ENCODE data around the gene SYT17. TPM values are rescaled to one million over a fixed set of nuclear protein-coding genes. Genes with fewer than 3 reads are reported as not detected.

The SYT17 gene
- total RNA-seq, 1 experiment from 2014 or later, result 10.3 TPM

DNA sequence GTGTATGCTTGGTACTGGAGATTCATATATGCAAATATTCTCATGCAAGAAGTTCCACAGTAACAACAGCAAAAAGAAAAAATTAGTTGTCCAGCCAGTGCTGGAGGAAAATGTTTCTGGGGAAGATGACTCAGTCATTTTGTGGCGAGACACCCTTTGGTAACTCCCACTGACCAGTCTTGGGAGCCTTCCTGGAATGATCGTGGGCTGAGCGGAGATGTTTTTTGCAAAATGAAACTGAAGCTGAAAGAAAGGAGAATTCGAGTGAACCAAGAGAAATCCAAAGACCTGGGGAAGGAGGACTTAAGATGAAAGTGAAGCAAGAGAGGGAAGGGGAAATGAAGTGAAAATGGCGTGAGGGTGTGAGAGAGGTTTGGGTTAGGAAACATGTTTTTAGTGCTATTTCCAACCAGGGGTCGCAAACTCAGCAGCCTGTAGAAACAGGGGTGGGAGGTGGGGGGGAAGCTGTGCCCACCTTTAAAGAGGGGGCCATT, 49.1 kb upstream of the SYT17 start (continued):
- TF ChIP-seq, protein P1, sequence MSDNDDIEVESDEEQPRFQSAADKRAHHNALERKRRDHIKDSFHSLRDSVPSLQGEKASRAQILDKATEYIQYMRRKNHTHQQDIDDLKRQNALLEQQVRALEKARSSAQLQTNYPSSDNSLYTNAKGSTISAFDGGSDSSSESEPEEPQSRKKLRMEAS (IDR thresholded peaks at IDR 0.05), result no peak; the same call in 1 of the 2 replicates
- TF ChIP-seq CBX3 (IDR thresholded peaks at IDR 0.05; ENCODE audit: low read depth), result peak; percentile 63; the same call in 1 of the 2 replicates

DNA sequence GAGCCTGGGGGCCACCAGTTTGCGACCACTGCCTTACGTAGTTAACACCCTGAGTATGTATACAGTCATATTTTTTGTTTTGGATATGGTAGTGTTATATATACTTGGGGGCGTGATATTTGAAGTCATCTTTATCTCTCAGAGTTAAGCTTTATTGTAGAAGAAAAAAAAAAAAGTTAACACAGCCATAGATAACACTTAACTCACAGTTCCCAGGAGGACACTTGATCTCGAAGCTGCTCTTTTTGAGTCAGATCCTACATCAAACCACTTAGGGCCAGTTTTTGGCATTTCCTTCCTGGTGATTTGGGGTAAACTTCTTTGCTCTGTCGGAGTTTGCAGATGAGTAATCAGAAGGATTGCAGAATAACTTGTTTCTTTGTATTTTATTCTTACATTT, 48.5 kb upstream of the SYT17 start:
- no peaks in the 10 kb centered on the region for H3K9me3 ChIP-seq (ENCODE audit: control insufficient read depth in 1 of 2, insufficient read depth in 1 of 2, low read depth in 1 of 2, low read length in 2 of 2)
- H3K27ac ChIP-seq (ENCODE audit: low read depth, low read length), result peak overlapping the region; percentile 77; the same call in 1 of the 2 replicates
- H3K9me2 ChIP-seq (ENCODE audit: insufficient read depth), result no peaks in the 10 kb centered on the region
- RAD21 ChIA-PET (ENCODE audit: low non-redundant PET in 1 of 2, low total read pairs in 2 of 2, uncharacterized antibody in 2 of 2, unreplicated experiment in 2 of 2), result no interaction called here
- POLR2A ChIA-PET, result interaction anchor here (0.6 to 3.0 kb wide), 3 partner anchors 12 to 781 kb away, joined by 3 to 13 read pairs (median 6); no protein-coding TSS in a partner anchor
- H3K79me2 ChIP-seq (ENCODE audit: insufficient read depth, low read length), result peaks cover 63% of the 10 kb centered on the region
- no TSS peak for BruUV-seq (replicated peaks)
- H3K4me1 ChIP-seq (ENCODE audit: control insufficient read depth in 1 of 2, insufficient read depth in 2 of 2, low read length in 2 of 2), result peaks cover 45 to 57% of the 10 kb centered on the region in 2 experiments
- H3K27me3 ChIP-seq (ENCODE audit: insufficient read depth, low read length), result no peaks in the 10 kb centered on the region
- CTCF ChIA-PET, result interaction anchor here (1.2 kb wide), 1 partner anchor 60 kb away, joined by 4 read pairs; no protein-coding TSS in a partner anchor
- peak; percentile 18; the same call in 1 of the 2 replicates for TF ChIP-seq FOSL1 (IDR thresholded peaks at IDR 0.05; ENCODE audit: low read depth)
- TF ChIP-seq EZH2 (IDR thresholded peaks at IDR 0.05), result no peak
- DNase-seq (ENCODE audit: low read depth, low spot score), result no peak
- H3K4me3 ChIP-seq (replicated peaks in 1 of 2; ENCODE audit: low read depth in 1 of 2, low read length in 2 of 2), result no peak overlapping the region; a peak in 1 of 4 replicates
- no peak overlapping the region for H2AFZ ChIP-seq (ENCODE audit: low read depth, low read length, poor library complexity, severe bottlenecking)
- H3K4me2 ChIP-seq (ENCODE audit: low read length), result peak overlapping the region; percentile 99
- peaks cover 8 to 13% of the 10 kb centered on the region in 2 experiments; a peak in 3 of 4 replicates for H3K36me3 ChIP-seq (ENCODE audit: control insufficient read depth in 1 of 2, insufficient read depth in 2 of 2, low read length in 2 of 2)
- peak overlapping the region; percentile 44 for H3K9ac ChIP-seq (ENCODE audit: low read length)
- intact Hi-C loops (cut with micrococcal nuclease), result no loop called here
- no peak for ATAC-seq
- H4K20me1 ChIP-seq (ENCODE audit: insufficient read depth), result no peaks in the 10 kb centered on the region

DNA sequence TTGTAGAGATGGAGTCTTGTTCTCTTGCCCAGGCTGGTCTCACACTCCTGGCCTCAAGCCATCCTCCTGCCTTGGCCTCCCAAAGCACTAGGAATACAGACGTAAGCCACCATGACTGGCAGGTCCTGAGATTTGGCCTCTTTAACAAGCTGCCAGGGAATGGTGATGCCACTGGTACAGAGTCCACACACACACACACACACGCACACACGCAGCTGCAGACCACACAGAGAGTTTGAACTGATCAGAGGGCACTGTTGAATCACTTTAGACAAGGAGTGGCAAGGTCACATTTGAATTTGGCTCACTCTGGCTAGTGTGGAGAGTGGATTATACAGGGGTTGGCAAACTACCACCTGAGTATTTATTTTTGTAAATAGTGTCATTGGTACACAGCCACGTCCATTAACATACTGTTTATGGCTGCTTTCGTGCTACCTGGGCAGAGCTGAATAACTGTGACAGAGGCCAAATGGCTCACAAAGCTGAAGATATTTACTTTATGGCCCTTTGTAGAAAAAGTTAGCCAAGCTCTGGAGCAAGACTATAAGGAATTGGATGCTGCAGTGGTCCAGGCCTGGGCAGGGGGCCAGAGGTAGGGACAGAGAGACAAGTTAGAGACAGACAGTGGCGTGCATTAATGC, 44.4 kb upstream of the SYT17 start:
- no TSS peak for BruUV-seq (replicated peaks)
- TF ChIP-seq EGR1 (IDR thresholded peaks at IDR 0.05; ENCODE audit: low read depth) (no peak), TCF7L2 (IDR thresholded peaks at IDR 0.05; ENCODE audit: borderline replicate concordance, extremely low read depth, insufficient read depth, insufficient read length) (no peak), ZFX (IDR thresholded peaks at IDR 0.05) (no peak), YY1 (IDR thresholded peaks at IDR 0.05; ENCODE audit: extremely low read depth, insufficient replicate concordance, low read depth, low read length) (no peak), ZNF274 (IDR thresholded peaks at IDR 0.05; ENCODE audit: low read depth, low read length) (no peak), CBX3 (IDR thresholded peaks at IDR 0.05; ENCODE audit: low read depth) (no peak), JUND (IDR thresholded peaks at IDR 0.05) (no peak)
- TF ChIP-seq, protein P2, sequence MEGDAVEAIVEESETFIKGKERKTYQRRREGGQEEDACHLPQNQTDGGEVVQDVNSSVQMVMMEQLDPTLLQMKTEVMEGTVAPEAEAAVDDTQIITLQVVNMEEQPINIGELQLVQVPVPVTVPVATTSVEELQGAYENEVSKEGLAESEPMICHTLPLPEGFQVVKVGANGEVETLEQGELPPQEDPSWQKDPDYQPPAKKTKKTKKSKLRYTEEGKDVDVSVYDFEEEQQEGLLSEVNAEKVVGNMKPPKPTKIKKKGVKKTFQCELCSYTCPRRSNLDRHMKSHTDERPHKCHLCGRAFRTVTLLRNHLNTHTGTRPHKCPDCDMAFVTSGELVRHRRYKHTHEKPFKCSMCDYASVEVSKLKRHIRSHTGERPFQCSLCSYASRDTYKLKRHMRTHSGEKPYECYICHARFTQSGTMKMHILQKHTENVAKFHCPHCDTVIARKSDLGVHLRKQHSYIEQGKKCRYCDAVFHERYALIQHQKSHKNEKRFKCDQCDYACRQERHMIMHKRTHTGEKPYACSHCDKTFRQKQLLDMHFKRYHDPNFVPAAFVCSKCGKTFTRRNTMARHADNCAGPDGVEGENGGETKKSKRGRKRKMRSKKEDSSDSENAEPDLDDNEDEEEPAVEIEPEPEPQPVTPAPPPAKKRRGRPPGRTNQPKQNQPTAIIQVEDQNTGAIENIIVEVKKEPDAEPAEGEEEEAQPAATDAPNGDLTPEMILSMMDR (IDR thresholded peaks at IDR 0.05 in 2 of 3, conservative IDR thresholded peaks at IDR 0.05 in 1 of 3; ENCODE audit: borderline replicate concordance in 1 of 3, insufficient read depth in 1 of 3, low read depth in 2 of 3, low read length in 2 of 3), result no peak
- TF ChIP-seq, protein P1 (IDR thresholded peaks at IDR 0.05), result no peak
- TF ChIP-seq, protein P3, sequence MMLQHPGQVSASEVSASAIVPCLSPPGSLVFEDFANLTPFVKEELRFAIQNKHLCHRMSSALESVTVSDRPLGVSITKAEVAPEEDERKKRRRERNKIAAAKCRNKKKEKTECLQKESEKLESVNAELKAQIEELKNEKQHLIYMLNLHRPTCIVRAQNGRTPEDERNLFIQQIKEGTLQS (IDR thresholded peaks at IDR 0.05), result no peak

More for the DNA sequence above, 44.4 kb upstream of the SYT17 start:
- H3K27ac ChIP-seq (ENCODE audit: low read depth, low read length), result no peak overlapping the region
- RAD21 ChIA-PET (ENCODE audit: low non-redundant PET in 1 of 2, low total read pairs in 2 of 2, uncharacterized antibody in 2 of 2, unreplicated experiment in 2 of 2), result no interaction called here
- H3K9me2 ChIP-seq (ENCODE audit: insufficient read depth), result no peaks in the 10 kb centered on the region
- H3K36me3 ChIP-seq (ENCODE audit: control insufficient read depth in 1 of 2, insufficient read depth in 2 of 2, low read length in 2 of 2), result peaks cover 0 to 3% of the 10 kb centered on the region in 2 experiments; a peak in 1 of 4 replicates
- H3K79me2 ChIP-seq (ENCODE audit: insufficient read depth, low read length), result peaks cover 22% of the 10 kb centered on the region
- DNase-seq (ENCODE audit: low read depth, low spot score) (no peak), ATAC-seq (no peak)
- peaks cover 0 to 11% of the 10 kb centered on the region in 2 experiments; a peak in 1 of 4 replicates for H3K9me3 ChIP-seq (ENCODE audit: control insufficient read depth in 1 of 2, insufficient read depth in 1 of 2, low read depth in 1 of 2, low read length in 2 of 2)
- POLR2A ChIA-PET, result interaction anchor here (1.3 to 2.0 kb wide), 2 partner anchors 10 to 16 kb away, joined by 3 to 10 read pairs; partner anchors contain the start of gene ITPRIPL2
- H3K27me3 ChIP-seq (ENCODE audit: insufficient read depth, low read length), result no peaks in the 10 kb centered on the region
- H3K4me2 ChIP-seq (ENCODE audit: low read length), result no peak overlapping the region
- no peaks in the 10 kb centered on the region for H4K20me1 ChIP-seq (ENCODE audit: insufficient read depth)
- CTCF ChIA-PET, result interaction anchor here (1.5 kb wide), 1 partner anchor 10 kb away, joined by 9 read pairs; the partner anchor contains the start of gene ITPRIPL2
- peaks cover 12 to 16% of the 10 kb centered on the region in 2 experiments for H3K4me1 ChIP-seq (ENCODE audit: control insufficient read depth in 1 of 2, insufficient read depth in 2 of 2, low read length in 2 of 2)
- H3K4me3 ChIP-seq (replicated peaks in 1 of 2; ENCODE audit: low read depth in 1 of 2, low read length in 2 of 2), result no peak overlapping the region
- intact Hi-C loops (cut with micrococcal nuclease), result no loop called here
- H3K9ac ChIP-seq (ENCODE audit: low read length), result no peak overlapping the region
- no peak overlapping the region for H2AFZ ChIP-seq (ENCODE audit: low read depth, low read length, poor library complexity, severe bottlenecking)
